Measurements from ENCODE around the gene GPSM1. TPM values are rescaled to one million over a fixed set of nuclear protein-coding genes. Genes with fewer than 3 reads are reported as not detected.

Gene GPSM1
- polyA plus RNA-seq, 1 donor from 2014 or later, result not detected

GRCh38 chr9:136296434-136297015 is 30.8 kb upstream of the GPSM1 start:
- Mint-ChIP-seq H3K27me3 (peaks cover 10% of the 10 kb centered on the region), H3K9me3 (no peaks in the 10 kb centered on the region), H3K27ac (no peak overlapping the region), H3K4me3 (no peak overlapping the region), H3K36me3 (peaks cover 2% of the 10 kb centered on the region), H3K4me1 (peaks cover 0 to 4% (median 0%) of the 10 kb centered on the region in 3 donors)

GRCh38 chr9:136297016-136297691 is 30.2 kb upstream of the GPSM1 start:
- no peak overlapping the region for H3K27ac Mint-ChIP-seq
- H3K4me1 Mint-ChIP-seq, result peaks cover 0 to 4% (median 0%) of the 10 kb centered on the region in 3 donors
- no peak overlapping the region for H3K4me3 Mint-ChIP-seq
- H3K9me3 Mint-ChIP-seq, result no peaks in the 10 kb centered on the region
- peaks cover 2% of the 10 kb centered on the region for H3K36me3 Mint-ChIP-seq
- H3K27me3 Mint-ChIP-seq, result peaks cover 10% of the 10 kb centered on the region

- H3K4me1 Mint-ChIP-seq, result peaks cover 0 to 4% (median 0%) of the 10 kb centered on the region in 3 donors
- no peaks in the 10 kb centered on the region for H3K9me3 Mint-ChIP-seq
- peaks cover 10% of the 10 kb centered on the region for H3K27me3 Mint-ChIP-seq
- H3K27ac Mint-ChIP-seq, result no peak overlapping the region
- no peak overlapping the region for H3K4me3 Mint-ChIP-seq
- H3K36me3 Mint-ChIP-seq, result peaks cover 2% of the 10 kb centered on the region
Observed at GRCh38 chr9:136297766-136298735, 29.3 kb upstream of the GPSM1 start.

DNA sequence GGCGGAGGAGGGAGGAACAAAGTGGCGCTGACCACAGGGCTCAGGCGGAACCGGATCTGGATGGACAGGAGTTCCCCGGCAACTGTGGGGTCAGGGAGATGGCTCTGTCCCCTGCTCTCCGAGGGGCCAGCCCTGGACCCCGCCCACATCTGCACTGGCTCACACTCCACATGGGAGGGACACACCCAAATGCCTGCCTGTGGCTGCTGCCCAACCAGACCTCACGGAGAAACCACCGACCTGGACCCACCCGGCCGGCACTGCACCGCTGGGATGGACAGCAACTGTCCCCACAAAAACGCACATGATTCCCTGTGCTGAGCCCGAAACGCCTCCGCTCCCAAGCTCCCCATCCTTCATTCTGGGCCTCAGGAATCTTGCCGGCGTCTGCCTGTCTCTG is 28.2 kb upstream of the GPSM1 start:
- Mint-ChIP-seq H3K4me1 (peaks cover 0 to 4% (median 0%) of the 10 kb centered on the region in 3 donors), H3K27ac (no peak overlapping the region), H3K4me3 (no peak overlapping the region), H3K27me3 (peaks cover 10% of the 10 kb centered on the region), H3K36me3 (peaks cover 2% of the 10 kb centered on the region), H3K9me3 (no peaks in the 10 kb centered on the region)

GRCh38 chr9:136299541-136299940 is 27.8 kb upstream of the GPSM1 start:
- Mint-ChIP-seq H3K36me3 (peaks cover 2% of the 10 kb centered on the region), H3K27me3 (peaks cover 10% of the 10 kb centered on the region), H3K9me3 (no peaks in the 10 kb centered on the region), H3K27ac (no peak overlapping the region), H3K4me1 (peaks cover 0 to 4% (median 0%) of the 10 kb centered on the region in 3 donors), H3K4me3 (no peak overlapping the region)

DNA sequence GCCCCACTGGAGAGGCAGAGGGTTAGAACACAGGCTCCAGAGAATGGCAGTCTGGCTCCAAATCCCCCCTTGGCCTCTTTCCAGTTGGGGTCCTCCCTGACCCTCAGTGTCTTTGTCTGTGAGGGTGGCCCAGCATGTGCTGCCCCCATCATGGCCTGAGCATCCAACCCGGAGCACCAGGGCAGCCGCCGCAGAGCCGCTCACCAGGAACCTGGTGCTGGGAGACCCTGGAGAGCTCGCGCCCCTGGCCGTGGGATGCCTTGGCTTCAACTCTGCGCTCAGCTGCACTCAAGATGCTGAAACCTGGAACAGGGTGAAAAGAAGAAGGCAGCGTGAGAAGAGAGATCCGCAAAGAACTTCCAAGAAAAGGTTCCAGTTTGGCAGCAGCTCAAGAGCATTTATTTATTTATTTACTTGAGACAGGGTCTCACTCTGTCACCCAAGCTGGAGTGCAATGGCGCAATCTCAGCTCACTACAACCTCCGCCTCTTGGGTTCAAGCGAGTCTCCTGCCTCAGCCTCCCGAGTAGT is 27.3 kb upstream of the GPSM1 start:
- no peak overlapping the region for H3K4me3 Mint-ChIP-seq
- H3K9me3 Mint-ChIP-seq, result no peaks in the 10 kb centered on the region
- peaks cover 10% of the 10 kb centered on the region for H3K27me3 Mint-ChIP-seq
- peaks cover 0 to 4% (median 0%) of the 10 kb centered on the region in 3 donors for H3K4me1 Mint-ChIP-seq
- peaks cover 2% of the 10 kb centered on the region for H3K36me3 Mint-ChIP-seq
- no peak overlapping the region for H3K27ac Mint-ChIP-seq

GRCh38 chr9:136300866-136301265 is 26.5 kb upstream of the GPSM1 start:
- H3K4me3 Mint-ChIP-seq, result no peak overlapping the region
- H3K36me3 Mint-ChIP-seq, result peaks cover 2% of the 10 kb centered on the region
- peaks cover 10% of the 10 kb centered on the region for H3K27me3 Mint-ChIP-seq
- H3K9me3 Mint-ChIP-seq, result no peaks in the 10 kb centered on the region
- H3K4me1 Mint-ChIP-seq, result peaks cover 0 to 6% (median 0%) of the 10 kb centered on the region in 3 donors
- H3K27ac Mint-ChIP-seq, result no peak overlapping the region

- Mint-ChIP-seq H3K9me3 (no peaks in the 10 kb centered on the region), H3K27me3 (peaks cover 6% of the 10 kb centered on the region), H3K4me1 (peaks cover 0 to 7% (median 5%) of the 10 kb centered on the region in 3 donors), H3K4me3 (no peak overlapping the region), H3K36me3 (peaks cover 2% of the 10 kb centered on the region), H3K27ac (no peak overlapping the region)
Observed at GRCh38 chr9:136302527-136302926, 24.8 kb upstream of the GPSM1 start.

- Mint-ChIP-seq H3K27ac (no peak overlapping the region), H3K9me3 (no peaks in the 10 kb centered on the region), H3K27me3 (peaks cover 5% of the 10 kb centered on the region), H3K4me3 (no peak overlapping the region), H3K36me3 (no peaks in the 10 kb centered on the region), H3K4me1 (peaks cover 0 to 7% (median 5%) of the 10 kb centered on the region in 3 donors)
Observed at GRCh38 chr9:136303066-136303824, 24.1 kb upstream of the GPSM1 start.

DNA sequence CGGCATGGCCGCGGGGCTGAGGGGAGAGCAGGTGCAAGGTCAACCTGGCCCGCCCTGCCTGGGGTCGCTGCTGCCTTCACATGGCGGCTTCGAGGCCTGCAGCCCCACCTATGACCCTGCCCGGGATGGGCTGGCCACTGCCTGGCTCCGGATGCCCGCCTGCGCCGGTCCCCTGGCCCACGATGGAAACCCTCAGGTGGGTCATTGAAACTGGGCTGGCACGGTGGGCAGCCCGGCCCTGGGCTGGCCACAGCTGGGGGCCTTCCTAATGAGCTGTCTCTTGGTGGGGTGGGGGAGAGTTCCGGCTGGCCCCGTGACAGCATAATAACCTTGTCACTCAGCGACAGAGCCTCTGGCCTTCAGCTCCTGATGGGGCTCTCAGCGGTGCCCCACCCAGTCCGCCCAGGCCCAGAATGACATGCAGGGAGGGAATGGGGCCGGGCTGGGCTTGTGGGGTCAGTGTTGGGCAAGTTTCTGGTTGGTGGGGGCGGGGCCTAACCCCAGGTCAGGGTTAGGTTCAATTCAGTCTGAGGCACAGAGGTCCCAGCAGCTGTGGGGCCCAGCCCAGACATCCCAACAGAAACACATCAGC is 23.4 kb upstream of the GPSM1 start, which contains the start of gene CCDC187:
Gene CCDC187 (minus strand): TSS at position 270 of the 592 bp plus-strand sequence. CDS start 264 bp downstream, at position 6.
- Mint-ChIP-seq H3K4me1 (peaks cover 0 to 7% (median 5%) of the 10 kb centered on the region in 3 donors), H3K27me3 (no peaks in the 10 kb centered on the region), H3K4me3 (no peak within 1 kb of the TSS), H3K36me3 (no peaks in the 10 kb centered on the region), H3K9me3 (no peaks in the 10 kb centered on the region), H3K27ac (no peak within 1 kb of the TSS)

DNA sequence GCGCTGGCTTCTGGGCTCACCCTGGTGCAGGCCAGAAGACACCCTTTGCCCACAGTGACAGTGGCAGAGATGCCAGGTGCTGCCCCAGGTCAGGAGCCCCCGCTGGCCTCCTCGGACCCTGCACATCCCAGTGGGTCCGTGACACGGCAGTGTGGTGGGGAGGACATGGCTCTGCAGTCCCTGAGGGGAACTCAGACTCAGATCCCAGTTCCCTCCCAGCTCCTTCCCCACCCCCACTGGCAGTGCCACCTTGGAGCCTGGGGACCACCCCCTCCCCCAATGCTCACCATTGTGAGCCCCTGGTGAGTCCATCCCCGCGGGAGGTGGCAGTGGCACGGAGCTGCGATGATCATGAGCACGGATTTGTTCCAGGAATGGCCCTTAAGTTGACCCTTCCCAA is 22.9 kb upstream of the GPSM1 start:
- Mint-ChIP-seq H3K9me3 (no peaks in the 10 kb centered on the region), H3K27ac (no peak overlapping the region), H3K4me3 (no peak overlapping the region), H3K36me3 (no peaks in the 10 kb centered on the region), H3K4me1 (peaks cover 0 to 7% (median 5%) of the 10 kb centered on the region in 3 donors), H3K27me3 (no peaks in the 10 kb centered on the region)

DNA sequence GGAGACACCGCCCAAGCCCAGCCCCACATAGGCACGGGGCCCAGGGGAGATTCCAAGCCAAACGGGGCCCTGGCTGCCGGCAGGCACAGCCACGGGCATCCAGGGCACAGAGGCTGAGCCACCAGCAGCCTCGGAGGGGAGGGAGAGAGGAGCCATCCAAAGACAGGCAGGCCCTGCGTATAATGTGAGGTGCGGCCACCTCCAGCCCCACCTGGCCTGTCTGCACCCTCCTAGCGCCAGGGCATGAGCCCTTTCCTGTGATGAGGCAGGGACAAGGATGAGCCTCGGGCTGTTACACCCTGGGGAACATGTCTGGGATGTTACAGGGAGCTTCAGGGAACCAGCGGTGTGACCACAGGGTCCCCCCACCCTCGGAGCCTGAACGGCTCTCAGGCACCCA is 22.4 kb upstream of the GPSM1 start:
- Mint-ChIP-seq H3K27me3 (no peaks in the 10 kb centered on the region), H3K4me3 (no peak overlapping the region), H3K9me3 (no peaks in the 10 kb centered on the region), H3K36me3 (no peaks in the 10 kb centered on the region), H3K4me1 (peaks cover 0 to 7% (median 5%) of the 10 kb centered on the region in 3 donors), H3K27ac (no peak overlapping the region)

DNA sequence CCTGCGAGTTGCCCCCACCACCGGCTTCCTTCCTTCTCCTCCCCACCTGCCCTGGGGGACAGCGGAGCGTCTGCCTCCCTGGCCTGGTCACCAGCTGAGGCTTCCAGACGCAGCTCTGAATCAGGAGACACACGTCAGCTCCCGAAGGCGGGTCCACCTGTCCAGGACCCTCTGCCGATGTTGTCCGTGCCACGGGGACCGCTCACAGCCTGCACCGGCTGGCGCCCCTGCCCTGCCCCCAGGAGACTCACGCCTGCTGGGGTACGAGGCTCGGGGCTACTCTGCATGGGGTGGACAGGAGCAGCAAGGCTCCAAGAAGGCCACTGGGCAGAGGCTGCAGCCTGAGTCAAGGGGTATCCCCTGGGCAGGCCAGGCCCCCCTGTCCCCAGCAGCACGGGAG is 21.5 kb upstream of the GPSM1 start:
- Mint-ChIP-seq H3K27ac (no peak overlapping the region), H3K4me1 (peaks cover 0 to 7% (median 5%) of the 10 kb centered on the region in 3 donors), H3K4me3 (no peak overlapping the region), H3K36me3 (no peaks in the 10 kb centered on the region), H3K27me3 (no peaks in the 10 kb centered on the region), H3K9me3 (no peaks in the 10 kb centered on the region)

Data from IgD-negative memory B cell (primary cell).